ENCODE results near the gene GLG1. TPM values are rescaled to one million over a fixed set of nuclear protein-coding genes. Genes with fewer than 3 reads are reported as not detected.

Gene GLG1
- total RNA-seq, 2 experiments from 2014 or later, result 60.8 to 62.0 TPM

DNA sequence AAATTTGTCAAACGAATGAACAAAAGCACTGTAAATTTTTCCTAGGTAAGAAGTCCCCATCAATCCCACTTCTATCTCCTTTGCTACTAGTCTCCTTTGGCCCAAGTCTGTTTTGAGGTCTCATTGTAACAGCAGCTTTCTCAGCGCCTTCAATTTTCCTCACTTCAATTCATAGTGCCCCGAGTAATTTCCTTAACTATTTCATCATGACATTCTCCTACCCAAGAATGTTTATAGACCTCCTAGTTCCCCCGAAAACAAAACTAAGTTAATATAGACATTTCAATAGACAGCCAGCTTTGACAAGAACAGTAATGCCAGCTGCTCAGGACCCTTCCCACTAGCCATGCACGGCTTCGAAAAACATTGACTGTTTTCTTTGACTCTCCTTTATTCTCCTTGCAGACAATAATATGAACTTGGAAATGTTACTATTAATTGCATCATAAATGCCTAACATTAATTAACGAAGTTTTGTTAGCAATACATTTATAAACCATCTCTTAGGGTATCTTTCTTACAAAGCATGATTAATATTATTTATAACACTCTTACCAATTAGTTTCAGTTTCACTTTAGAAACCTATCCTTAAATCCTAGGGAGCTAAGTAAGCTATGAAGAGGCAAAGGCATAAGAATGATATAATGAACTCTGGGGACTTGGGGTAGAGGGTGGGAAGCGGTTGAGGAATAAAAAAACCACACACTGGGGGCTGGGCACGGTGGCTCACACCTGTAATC is 22.8 kb downstream of the GLG1 start:
- peaks cover 67% of the 10 kb centered on the region for H3K4me1 Mint-ChIP-seq (ENCODE audit: low read depth)
- peak overlapping the region; percentile 43 for H3K27ac Mint-ChIP-seq
- H3K4me3 Mint-ChIP-seq, result no peak overlapping the region
- H3K36me3 Mint-ChIP-seq (ENCODE audit: low read depth), result peaks cover 3% of the 10 kb centered on the region
- no peaks in the 10 kb centered on the region for H3K9me3 Mint-ChIP-seq
- intact Hi-C loops (cut with micrococcal nuclease), result no loop called here
- no peaks in the 10 kb centered on the region for H3K27me3 Mint-ChIP-seq (ENCODE audit: low read depth)
- DNase-seq, result no peak
- CTCF ChIA-PET, result interaction anchor here (0.8 kb wide), 1 partner anchor 26 kb away, joined by 3 read pairs; no protein-coding TSS in a partner anchor

DNA sequence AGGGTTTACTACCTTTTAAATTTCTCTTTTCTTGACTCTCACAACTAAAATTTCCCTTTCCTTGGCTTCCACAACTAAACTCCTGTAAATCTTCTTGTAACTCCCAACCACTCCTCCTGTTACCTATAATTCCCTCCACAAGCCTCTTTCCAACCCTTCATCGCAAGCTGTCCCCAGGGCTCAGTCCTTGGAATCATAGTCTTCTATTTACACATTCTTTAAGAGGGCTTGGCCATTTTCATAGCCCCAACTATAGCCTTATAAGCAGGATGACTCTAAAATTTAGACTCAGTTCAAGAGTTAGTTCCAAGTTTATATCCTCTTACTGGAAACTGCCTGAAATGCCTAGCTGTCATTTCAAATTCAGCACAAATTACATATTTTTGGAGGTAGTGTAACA is 23.9 kb downstream of the GLG1 start:
- intact Hi-C loops (cut with micrococcal nuclease), result no loop called here
- CTCF ChIA-PET, result interaction anchor here (0.8 to 1.1 kb wide), 2 partner anchors 9 to 27 kb away, joined by 3 read pairs; no protein-coding TSS in a partner anchor
- Mint-ChIP-seq H3K27ac (no peak overlapping the region), H3K27me3 (ENCODE audit: low read depth) (no peaks in the 10 kb centered on the region), H3K4me3 (no peak overlapping the region), H3K36me3 (ENCODE audit: low read depth) (peaks cover 2% of the 10 kb centered on the region), H3K9me3 (no peaks in the 10 kb centered on the region), H3K4me1 (ENCODE audit: low read depth) (peaks cover 72% of the 10 kb centered on the region)
- DNase-seq, result no peak

- H3K27me3 Mint-ChIP-seq (ENCODE audit: low read depth), result no peaks in the 10 kb centered on the region
- H3K4me3 Mint-ChIP-seq, result no peak overlapping the region
- no peak for DNase-seq
- no peak overlapping the region for H3K27ac Mint-ChIP-seq
- H3K36me3 Mint-ChIP-seq (ENCODE audit: low read depth), result no peaks in the 10 kb centered on the region
- H3K4me1 Mint-ChIP-seq (ENCODE audit: low read depth), result peaks cover 67% of the 10 kb centered on the region
- CTCF ChIA-PET, result no interaction called here
- intact Hi-C loops (cut with micrococcal nuclease), result no loop called here
- H3K9me3 Mint-ChIP-seq, result no peaks in the 10 kb centered on the region
Observed at GRCh38 chr16:74580833-74581232, 26.1 kb downstream of the GLG1 start.

DNA sequence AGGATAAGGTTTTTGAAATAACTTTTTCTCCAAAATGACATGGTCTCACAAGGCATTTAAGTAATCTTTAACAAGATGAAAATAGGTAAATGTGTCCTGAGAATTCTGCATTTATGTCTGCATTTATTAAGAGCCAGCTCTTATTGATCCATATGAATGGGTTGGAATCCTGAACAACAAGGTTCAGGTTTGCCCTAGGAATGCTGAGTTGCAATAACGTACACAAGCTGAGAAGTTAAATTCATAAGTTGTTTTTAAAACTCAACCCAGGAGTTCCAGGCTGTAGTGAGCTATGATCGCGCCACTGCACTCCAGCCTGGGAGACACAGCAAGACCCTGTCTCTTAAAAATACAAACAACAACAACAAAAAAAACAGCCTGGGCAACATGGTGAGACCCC is 28.1 kb downstream of the GLG1 start:
- peaks cover 5% of the 10 kb centered on the region for H3K36me3 Mint-ChIP-seq (ENCODE audit: low read depth)
- H3K4me1 Mint-ChIP-seq (ENCODE audit: low read depth), result peaks cover 68% of the 10 kb centered on the region
- H3K27ac Mint-ChIP-seq, result peak overlapping the region; percentile 40
- H3K9me3 Mint-ChIP-seq, result no peaks in the 10 kb centered on the region
- no peaks in the 10 kb centered on the region for H3K27me3 Mint-ChIP-seq (ENCODE audit: low read depth)
- intact Hi-C loops (cut with micrococcal nuclease), result loop anchor here (1.0 kb wide), 4 partner anchors 10 to 48 kb away; partner anchors contain the start of gene GLG1
- no peak for DNase-seq
- H3K4me3 Mint-ChIP-seq, result no peak overlapping the region
- CTCF ChIA-PET, result interaction anchor here (1.1 kb wide), 1 partner anchor 10 kb away, joined by 3 read pairs; no protein-coding TSS in a partner anchor

- intact Hi-C loops (cut with micrococcal nuclease), result loop anchor here (1.0 kb wide), 4 partner anchors 9 to 49 kb away; partner anchors contain the start of gene GLG1
Observed at GRCh38 chr16:74578433-74578832, 28.5 kb downstream of the GLG1 start.

DNA sequence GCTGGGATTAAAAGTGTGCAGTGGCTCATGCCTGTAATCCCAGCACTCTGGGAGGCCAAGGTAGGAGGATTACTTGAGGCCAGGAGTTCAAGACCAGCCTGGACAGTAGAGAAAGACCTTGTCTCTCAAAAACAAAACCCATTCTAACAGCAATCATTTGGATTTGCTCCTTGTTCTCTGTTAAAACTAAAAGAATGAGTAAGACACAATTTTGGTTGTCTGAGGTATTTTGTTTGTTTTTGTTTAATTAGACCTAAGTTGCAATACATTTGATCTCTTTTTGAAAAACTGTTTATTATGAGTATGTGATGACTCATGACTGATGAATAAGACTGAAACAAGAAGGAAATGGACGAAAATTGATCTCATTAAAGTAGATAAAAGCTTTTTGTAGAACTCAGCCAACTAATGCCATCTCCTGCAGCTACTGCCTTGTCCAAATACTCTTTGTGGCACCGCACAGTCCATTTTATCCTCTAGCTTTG is 29.0 kb downstream of the GLG1 start:
- Mint-ChIP-seq H3K4me3 (no peak overlapping the region), H3K36me3 (ENCODE audit: low read depth) (peaks cover 5% of the 10 kb centered on the region), H3K9me3 (no peaks in the 10 kb centered on the region), H3K27ac (peak overlapping the region; percentile 10), H3K27me3 (ENCODE audit: low read depth) (no peaks in the 10 kb centered on the region), H3K4me1 (ENCODE audit: low read depth) (peaks cover 62% of the 10 kb centered on the region)
- intact Hi-C loops (cut with micrococcal nuclease), result loop anchor here (1.0 kb wide), 4 partner anchors 9 to 49 kb away; partner anchors contain the start of gene GLG1
- CTCF ChIA-PET, result interaction anchor here (1.2 kb wide), 1 partner anchor 10 kb away, joined by 4 read pairs; no protein-coding TSS in a partner anchor
- no peak for DNase-seq

More at GRCh38 chr16:74578433-74578832, 28.5 kb downstream of the GLG1 start:
- CTCF ChIA-PET, result no interaction called here
- H3K4me3 Mint-ChIP-seq, result no peak overlapping the region
- peaks cover 5% of the 10 kb centered on the region for H3K36me3 Mint-ChIP-seq (ENCODE audit: low read depth)
- H3K9me3 Mint-ChIP-seq, result no peaks in the 10 kb centered on the region
- DNase-seq, result no peak
- H3K27me3 Mint-ChIP-seq (ENCODE audit: low read depth), result no peaks in the 10 kb centered on the region
- peaks cover 66% of the 10 kb centered on the region for H3K4me1 Mint-ChIP-seq (ENCODE audit: low read depth)
- H3K27ac Mint-ChIP-seq, result peak overlapping the region; percentile 40

DNA sequence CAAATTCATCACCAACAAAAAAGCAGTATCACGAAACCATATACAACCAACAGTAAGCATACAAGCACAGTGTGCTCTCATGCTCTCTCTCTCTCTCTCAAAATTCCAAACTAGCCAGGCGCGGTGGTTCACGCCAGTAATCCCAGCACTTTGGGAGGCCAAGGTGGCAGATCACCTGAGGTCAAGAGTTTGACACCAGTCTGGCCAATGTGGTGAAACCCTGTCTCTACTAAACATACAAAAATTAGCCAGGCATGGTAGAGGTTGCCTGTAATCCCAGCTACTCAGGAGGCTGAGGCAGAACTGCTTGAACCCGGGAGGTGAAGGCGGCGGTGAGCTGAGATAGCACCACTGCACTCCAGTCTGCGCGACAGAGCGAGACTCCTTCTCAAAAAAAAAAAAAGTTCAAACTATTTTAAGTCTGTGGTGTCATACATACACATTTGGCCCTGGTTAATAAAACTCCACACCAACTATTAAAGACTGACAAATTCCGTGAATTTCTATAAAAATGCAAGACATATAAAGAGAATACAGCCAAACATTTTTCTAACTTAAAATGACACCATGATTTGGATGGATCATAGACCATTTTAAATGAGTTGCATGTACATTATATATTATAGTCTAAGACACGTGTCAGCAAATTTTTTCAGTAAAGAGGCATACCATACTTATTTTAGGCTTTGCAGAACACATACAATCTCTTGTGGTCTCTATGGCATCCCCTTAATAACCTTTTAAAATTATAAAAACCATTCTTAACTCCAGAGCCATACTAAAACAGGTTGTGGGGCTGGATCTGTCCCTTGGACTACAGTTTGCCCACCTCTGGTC is 30.9 kb downstream of the GLG1 start:
- H3K27me3 Mint-ChIP-seq (ENCODE audit: low read depth), result no peaks in the 10 kb centered on the region
- no peak for DNase-seq
- CTCF ChIA-PET, result no interaction called here
- intact Hi-C loops (cut with micrococcal nuclease), result no loop called here
- H3K27ac Mint-ChIP-seq, result no peak overlapping the region
- no peaks in the 10 kb centered on the region for H3K9me3 Mint-ChIP-seq
- H3K4me3 Mint-ChIP-seq, result no peak overlapping the region
- H3K4me1 Mint-ChIP-seq (ENCODE audit: low read depth), result peaks cover 67% of the 10 kb centered on the region
- H3K36me3 Mint-ChIP-seq (ENCODE audit: low read depth), result peaks cover 5% of the 10 kb centered on the region

GRCh38 chr16:74575175-74575806 is 31.6 kb downstream of the GLG1 start:
- CTCF ChIA-PET, result no interaction called here

DNA sequence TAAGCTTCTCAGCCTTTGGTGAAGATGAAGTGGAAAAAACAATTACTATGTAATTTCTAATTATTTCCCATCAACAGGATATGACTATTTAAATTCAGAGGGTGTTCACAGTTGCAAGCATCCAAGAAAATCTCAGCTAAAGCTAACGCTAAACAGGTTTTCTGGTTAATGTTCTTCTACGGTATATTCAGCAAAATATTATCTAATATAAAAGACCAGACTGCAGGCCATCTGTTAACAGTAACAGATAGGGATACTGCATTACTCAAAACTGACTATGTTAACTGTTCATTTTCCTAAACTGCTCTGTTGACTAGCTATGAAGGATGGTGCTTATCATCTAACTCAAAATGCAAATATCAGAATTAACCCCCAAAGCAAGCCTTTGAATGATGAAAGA is 32.8 kb downstream of the GLG1 start:
- DNase-seq, result no peak
- no peaks in the 10 kb centered on the region for H3K27me3 Mint-ChIP-seq (ENCODE audit: low read depth)
- CTCF ChIA-PET, result interaction anchor here (0.7 to 1.2 kb wide), 4 partner anchors 9 to 58 kb away, joined by 3 to 4 read pairs (median 3); no protein-coding TSS in a partner anchor
- no peak overlapping the region for H3K4me3 Mint-ChIP-seq
- no peak overlapping the region for H3K27ac Mint-ChIP-seq
- intact Hi-C loops (cut with micrococcal nuclease), result no loop called here
- peaks cover 5% of the 10 kb centered on the region for H3K36me3 Mint-ChIP-seq (ENCODE audit: low read depth)
- no peaks in the 10 kb centered on the region for H3K9me3 Mint-ChIP-seq
- peaks cover 73% of the 10 kb centered on the region for H3K4me1 Mint-ChIP-seq (ENCODE audit: low read depth)

More at GRCh38 chr16:74575175-74575806, 31.6 kb downstream of the GLG1 start:
- Mint-ChIP-seq H3K4me1 (ENCODE audit: low read depth) (peaks cover 67% of the 10 kb centered on the region), H3K27ac (no peak overlapping the region), H3K4me3 (no peak overlapping the region), H3K9me3 (no peaks in the 10 kb centered on the region), H3K27me3 (ENCODE audit: low read depth) (no peaks in the 10 kb centered on the region), H3K36me3 (ENCODE audit: low read depth) (peaks cover 5% of the 10 kb centered on the region)
- DNase-seq, result no peak
- intact Hi-C loops (cut with micrococcal nuclease), result no loop called here

GRCh38 chr16:74573622-74574021 is 33.3 kb downstream of the GLG1 start:
- H3K27ac Mint-ChIP-seq, result no peak overlapping the region

GRCh38 chr16:74570412-74571301 is 36.3 kb downstream of the GLG1 start:
- intact Hi-C loops (cut with micrococcal nuclease), result no loop called here
- Mint-ChIP-seq H3K27me3 (ENCODE audit: low read depth) (no peaks in the 10 kb centered on the region), H3K4me1 (ENCODE audit: low read depth) (peaks cover 68% of the 10 kb centered on the region), H3K36me3 (ENCODE audit: low read depth) (peaks cover 8% of the 10 kb centered on the region), H3K27ac (no peak overlapping the region), H3K4me3 (no peak overlapping the region), H3K9me3 (no peaks in the 10 kb centered on the region)
- DNase-seq, result no peak
- CTCF ChIA-PET, result interaction anchor here (0.6 to 1.4 kb wide), 3 partner anchors 17 to 54 kb away, joined by 3 read pairs; no protein-coding TSS in a partner anchor

More at GRCh38 chr16:74573622-74574021, 33.3 kb downstream of the GLG1 start:
- CTCF ChIA-PET, result interaction anchor here (0.6 to 1.2 kb wide), 5 partner anchors 9 to 133 kb away, joined by 3 to 5 read pairs (median 3); no protein-coding TSS in a partner anchor
- H3K36me3 Mint-ChIP-seq (ENCODE audit: low read depth), result peaks cover 5% of the 10 kb centered on the region
- no peaks in the 10 kb centered on the region for H3K9me3 Mint-ChIP-seq
- no peak for DNase-seq
- H3K4me1 Mint-ChIP-seq (ENCODE audit: low read depth), result peaks cover 73% of the 10 kb centered on the region
- no peaks in the 10 kb centered on the region for H3K27me3 Mint-ChIP-seq (ENCODE audit: low read depth)
- intact Hi-C loops (cut with micrococcal nuclease), result no loop called here
- H3K4me3 Mint-ChIP-seq, result no peak overlapping the region

All from activated naive CD4-positive, alpha-beta T cell treated with anti-CD3 and anti-CD28 coated beads for 36 hours (primary cell).